Endothelial cell (in vitro differentiated cells): ENCODE results near the gene SDHAF4. TPM values are rescaled to one million over a fixed set of nuclear protein-coding genes. Genes with fewer than 3 reads are reported as not detected.
"Not testable (repeated sequence)": the region's sequence is repeated elsewhere in the genome, so short reads cannot be mapped to it uniquely, and the experiment has no call there.

Experiments used
- DNase-seq: peaks from one replicate; pipeline ENCODE4 v3.0.0; 2021; ENCODE audit warnings: low spot score
- H3K27ac Mint-ChIP-seq: one replicate; pipeline ENCODE4 v1.8.0; 2021; ENCODE audit warnings: mixed read lengths, inconsistent platforms; ENCODE audit not compliant: unreplicated experiment
- H3K27me3 Mint-ChIP-seq: one replicate; pipeline ENCODE4 v1.8.0; 2021; ENCODE audit warnings: mild to moderate bottlenecking, moderate library complexity, mixed read lengths, inconsistent platforms; ENCODE audit not compliant: unreplicated experiment
- H3K36me3 Mint-ChIP-seq: one replicate; pipeline ENCODE4 v1.8.0; 2021; ENCODE audit warnings: mild to moderate bottlenecking, low read depth, mixed read lengths, inconsistent platforms; ENCODE audit not compliant: unreplicated experiment
- H3K4me1 Mint-ChIP-seq: one replicate; pipeline ENCODE4 v1.8.0; 2021; ENCODE audit warnings: mild to moderate bottlenecking, mixed read lengths, inconsistent platforms; ENCODE audit not compliant: unreplicated experiment
- H3K4me3 Mint-ChIP-seq: one replicate; pipeline ENCODE4 v1.8.0; 2021; ENCODE audit warnings: mild to moderate bottlenecking, mixed read lengths, inconsistent platforms; ENCODE audit not compliant: unreplicated experiment
- H3K9me3 Mint-ChIP-seq: one replicate; pipeline ENCODE4 v1.8.0; 2021; ENCODE audit warnings: mixed read lengths, inconsistent platforms; ENCODE audit not compliant: unreplicated experiment
- total RNA-seq: library from RNA; stranded (reverse); fragmentation: NEBNext Ultra II Directional; extraction: Animal tissue kit (Norgen Biotek cat#: 25700); gene quantifications from one replicate; pipeline ENCODE4 v1.2.1, GENCODE V29; 2021; ENCODE audit not compliant: unreplicated experiment
- TF ChIP-seq, protein P1 (sequence below): fragments of 200-600 bp; sonication (generic); IDR thresholded peaks from one replicate; pipeline ENCODE4 v1.5.0; 2021; ENCODE audit warnings: antibody characterized with exemption; ENCODE audit not compliant: unreplicated experiment

The SDHAF4 gene
- total RNA-seq, 1 donor from 2014 or later: 10.5 TPM

DNA sequence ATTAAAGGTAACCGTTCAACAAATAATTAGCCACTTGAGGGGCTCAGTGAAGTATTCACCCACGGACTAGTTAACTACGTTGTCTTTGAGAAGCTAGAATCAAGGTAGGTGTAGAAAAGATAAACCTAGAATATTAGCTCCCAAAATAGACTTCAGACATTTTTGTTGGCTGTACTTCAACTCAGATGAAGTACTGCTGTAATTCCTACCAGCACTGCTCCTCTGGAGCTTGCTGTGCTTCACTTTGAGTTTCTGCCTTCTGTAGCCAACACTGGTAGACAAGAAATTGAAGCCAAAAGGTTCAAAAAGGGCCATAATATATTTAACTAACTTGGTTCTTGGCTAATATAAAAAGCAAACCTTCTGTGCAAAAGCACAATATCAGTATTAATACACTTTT is 18.8 kb upstream of the SDHAF4 start:
- no peak overlapping the region for H3K27ac Mint-ChIP-seq
- no peaks in the 10 kb centered on the region for H3K9me3 Mint-ChIP-seq
- DNase-seq: no peak
- TF ChIP-seq, protein P1, sequence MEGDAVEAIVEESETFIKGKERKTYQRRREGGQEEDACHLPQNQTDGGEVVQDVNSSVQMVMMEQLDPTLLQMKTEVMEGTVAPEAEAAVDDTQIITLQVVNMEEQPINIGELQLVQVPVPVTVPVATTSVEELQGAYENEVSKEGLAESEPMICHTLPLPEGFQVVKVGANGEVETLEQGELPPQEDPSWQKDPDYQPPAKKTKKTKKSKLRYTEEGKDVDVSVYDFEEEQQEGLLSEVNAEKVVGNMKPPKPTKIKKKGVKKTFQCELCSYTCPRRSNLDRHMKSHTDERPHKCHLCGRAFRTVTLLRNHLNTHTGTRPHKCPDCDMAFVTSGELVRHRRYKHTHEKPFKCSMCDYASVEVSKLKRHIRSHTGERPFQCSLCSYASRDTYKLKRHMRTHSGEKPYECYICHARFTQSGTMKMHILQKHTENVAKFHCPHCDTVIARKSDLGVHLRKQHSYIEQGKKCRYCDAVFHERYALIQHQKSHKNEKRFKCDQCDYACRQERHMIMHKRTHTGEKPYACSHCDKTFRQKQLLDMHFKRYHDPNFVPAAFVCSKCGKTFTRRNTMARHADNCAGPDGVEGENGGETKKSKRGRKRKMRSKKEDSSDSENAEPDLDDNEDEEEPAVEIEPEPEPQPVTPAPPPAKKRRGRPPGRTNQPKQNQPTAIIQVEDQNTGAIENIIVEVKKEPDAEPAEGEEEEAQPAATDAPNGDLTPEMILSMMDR: no peak
- no peaks in the 10 kb centered on the region for H3K36me3 Mint-ChIP-seq
- H3K4me1 Mint-ChIP-seq: no peaks in the 10 kb centered on the region
- H3K27me3 Mint-ChIP-seq: no peaks in the 10 kb centered on the region
- H3K4me3 Mint-ChIP-seq: no peak overlapping the region

DNA sequence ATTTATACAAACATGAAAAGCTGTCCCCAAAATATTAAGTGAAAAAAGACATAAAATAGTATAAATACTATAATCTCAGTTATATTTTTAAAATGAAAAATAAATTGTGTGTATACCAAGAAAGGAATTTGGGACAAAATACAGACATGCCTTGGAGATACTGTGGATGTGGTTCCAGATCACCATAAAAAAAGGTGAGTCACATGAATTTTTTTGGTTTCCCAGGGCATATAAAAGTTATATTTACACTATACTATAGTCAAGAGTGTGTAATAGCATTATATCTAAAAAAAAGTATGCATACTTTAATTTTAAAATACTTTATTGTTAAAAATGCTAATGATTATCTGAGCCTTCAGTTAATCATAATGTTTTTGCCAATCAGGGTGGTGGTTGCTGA is 17.4 kb upstream of the SDHAF4 start:
- H3K27me3 Mint-ChIP-seq: no peaks in the 10 kb centered on the region
- DNase-seq: no peak
- H3K4me1 Mint-ChIP-seq: no peaks in the 10 kb centered on the region
- no peaks in the 10 kb centered on the region for H3K36me3 Mint-ChIP-seq
- no peaks in the 10 kb centered on the region for H3K9me3 Mint-ChIP-seq
- TF ChIP-seq, protein P1: no peak
- H3K4me3 Mint-ChIP-seq: no peak overlapping the region
- H3K27ac Mint-ChIP-seq: no peak overlapping the region

GRCh38 chr6:70551566-70551965 is 15.2 kb upstream of the SDHAF4 start:
- H3K27me3 Mint-ChIP-seq: no peaks in the 10 kb centered on the region
- TF ChIP-seq, protein P1: no peak

DNA sequence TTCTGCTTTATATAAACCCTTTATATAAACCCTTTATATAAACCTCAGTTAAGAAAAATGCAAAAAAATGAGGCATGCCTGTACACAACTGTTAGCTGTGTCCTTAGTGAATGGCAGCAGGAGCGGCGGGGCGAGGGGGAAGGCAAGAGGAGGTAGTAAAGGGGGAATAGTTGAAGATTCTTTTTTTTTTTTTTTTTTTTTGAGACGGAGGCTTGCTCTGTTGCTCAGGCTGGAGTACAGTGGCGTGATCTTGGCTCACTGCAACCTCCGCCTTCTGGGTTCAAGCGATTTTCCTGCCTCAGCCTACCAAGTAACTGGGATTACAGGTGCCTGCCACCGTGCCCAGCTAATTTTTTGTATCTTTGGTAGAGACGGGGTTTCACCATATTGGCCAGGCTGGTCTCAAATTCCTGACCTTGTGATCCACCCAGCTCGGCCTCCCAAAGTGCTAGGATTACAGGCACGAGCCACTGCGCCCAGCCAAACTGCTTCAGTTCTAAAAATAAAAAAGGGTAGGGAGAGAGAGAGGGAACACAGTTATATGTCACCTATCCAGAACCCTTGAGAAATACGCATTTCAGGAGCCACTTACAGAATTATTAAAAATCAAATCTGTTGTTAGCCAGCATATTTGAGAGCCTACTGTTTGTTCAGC is 14.3 kb upstream of the SDHAF4 start:
- not testable (repeated sequence) for H3K27me3 Mint-ChIP-seq, H3K4me3 Mint-ChIP-seq, H3K36me3 Mint-ChIP-seq, DNase-seq, H3K9me3 Mint-ChIP-seq, H3K4me1 Mint-ChIP-seq, H3K27ac Mint-ChIP-seq

More at GRCh38 chr6:70551566-70551965, 15.2 kb upstream of the SDHAF4 start:
- Mint-ChIP-seq H3K4me3 (no peak overlapping the region), H3K9me3 (no peaks in the 10 kb centered on the region), H3K4me1 (no peaks in the 10 kb centered on the region), H3K36me3 (no peaks in the 10 kb centered on the region), H3K27ac (no peak overlapping the region)
- no peak for DNase-seq

GRCh38 chr6:70552974-70553373 is 13.8 kb upstream of the SDHAF4 start:
- Mint-ChIP-seq H3K27me3 (no peaks in the 10 kb centered on the region), H3K36me3 (no peaks in the 10 kb centered on the region), H3K4me3 (no peak overlapping the region), H3K27ac (no peak overlapping the region), H3K4me1 (no peaks in the 10 kb centered on the region), H3K9me3 (no peaks in the 10 kb centered on the region)
- TF ChIP-seq, protein P1: no peak
- no peak for DNase-seq
